ENCODE data around the gene PTPN21.
"Not testable (repeated sequence)": the region's sequence is repeated elsewhere in the genome, so short reads cannot be mapped to it uniquely, and the experiment has no call there.

PTPN21 gene

GRCh38 chr14:88551094-88551870 is 3.5 kb downstream of the PTPN21 start:
- DNase-seq: no peak

DNA sequence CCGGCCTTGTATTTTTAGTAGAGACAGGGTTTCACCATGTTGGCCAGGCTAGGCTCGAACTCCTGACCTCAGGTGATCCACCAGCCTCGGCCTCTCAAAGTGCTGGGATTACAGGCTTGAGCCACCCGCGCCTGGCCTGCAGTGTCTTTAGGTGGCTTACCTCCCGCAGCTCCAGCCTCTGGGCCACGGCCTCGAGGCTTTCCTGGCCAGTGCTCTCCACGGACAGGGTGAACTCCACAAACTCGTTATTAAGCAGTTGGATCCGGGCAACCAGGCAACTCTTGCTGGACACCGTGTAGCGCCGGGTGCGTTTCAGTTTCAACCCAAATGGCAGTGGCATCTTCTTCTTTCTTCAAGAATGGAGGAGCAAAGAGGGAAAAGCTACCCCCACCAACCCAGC is 4.7 kb downstream of the PTPN21 start:
- DNase-seq: no peak

- no peak for DNase-seq
Measured at GRCh38 chr14:88547386-88547780, 7.4 kb downstream of the PTPN21 start.

DNA sequence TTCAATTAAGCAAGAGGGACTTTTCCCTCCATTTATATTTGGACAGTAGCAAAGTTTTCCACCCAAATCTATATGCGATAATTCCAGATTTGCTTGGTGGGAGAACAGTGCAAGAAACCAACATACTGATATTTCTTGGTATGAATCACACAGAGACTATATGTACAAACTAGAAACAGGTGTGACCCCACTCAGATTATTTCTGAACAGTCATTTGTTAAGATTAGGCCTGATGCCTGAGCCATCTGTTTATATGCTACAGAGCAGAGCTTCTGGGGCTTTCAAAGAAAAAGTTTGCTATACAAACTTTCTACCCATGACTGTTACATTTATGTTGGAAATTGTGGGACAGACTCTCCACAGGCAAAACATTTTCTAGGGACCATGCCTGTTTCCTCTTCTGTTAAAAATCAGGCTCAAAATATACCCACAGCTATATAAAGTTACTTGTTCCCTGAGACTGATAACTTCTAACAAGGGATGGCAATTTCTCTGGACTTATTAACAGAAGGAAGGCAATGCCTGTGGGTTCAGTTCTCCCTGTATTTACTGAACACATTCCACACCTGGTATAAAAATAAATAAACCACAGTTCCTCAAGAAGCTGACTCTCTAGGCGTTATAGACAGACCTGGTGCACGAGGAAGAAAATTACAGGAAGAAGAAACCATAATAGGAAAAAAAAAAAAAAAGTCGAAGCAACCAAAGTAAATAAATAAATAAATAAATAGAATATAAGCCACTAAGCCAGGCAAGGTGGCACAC is 8.0 kb downstream of the PTPN21 start:
- no peak for DNase-seq

DNA sequence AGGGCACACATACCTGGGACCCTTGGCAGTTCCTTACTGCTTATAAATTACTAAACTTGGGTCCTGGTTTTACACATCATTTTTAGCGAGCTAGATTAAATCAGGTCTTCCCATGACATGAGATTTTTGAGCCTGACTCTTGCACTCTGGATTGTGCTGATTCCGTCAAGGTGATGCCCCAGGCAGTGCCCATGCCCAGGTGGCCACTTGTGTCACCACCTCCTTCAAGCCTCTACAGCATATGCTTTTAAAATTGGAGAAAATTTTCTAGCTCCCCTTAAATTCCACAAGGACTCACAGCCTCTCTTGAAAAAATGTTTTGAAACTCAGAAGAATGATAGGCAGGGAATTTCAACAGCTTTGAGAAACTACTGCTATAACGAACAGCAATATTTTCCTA is 9.6 kb downstream of the PTPN21 start:
- DNase-seq: no peak

DNA sequence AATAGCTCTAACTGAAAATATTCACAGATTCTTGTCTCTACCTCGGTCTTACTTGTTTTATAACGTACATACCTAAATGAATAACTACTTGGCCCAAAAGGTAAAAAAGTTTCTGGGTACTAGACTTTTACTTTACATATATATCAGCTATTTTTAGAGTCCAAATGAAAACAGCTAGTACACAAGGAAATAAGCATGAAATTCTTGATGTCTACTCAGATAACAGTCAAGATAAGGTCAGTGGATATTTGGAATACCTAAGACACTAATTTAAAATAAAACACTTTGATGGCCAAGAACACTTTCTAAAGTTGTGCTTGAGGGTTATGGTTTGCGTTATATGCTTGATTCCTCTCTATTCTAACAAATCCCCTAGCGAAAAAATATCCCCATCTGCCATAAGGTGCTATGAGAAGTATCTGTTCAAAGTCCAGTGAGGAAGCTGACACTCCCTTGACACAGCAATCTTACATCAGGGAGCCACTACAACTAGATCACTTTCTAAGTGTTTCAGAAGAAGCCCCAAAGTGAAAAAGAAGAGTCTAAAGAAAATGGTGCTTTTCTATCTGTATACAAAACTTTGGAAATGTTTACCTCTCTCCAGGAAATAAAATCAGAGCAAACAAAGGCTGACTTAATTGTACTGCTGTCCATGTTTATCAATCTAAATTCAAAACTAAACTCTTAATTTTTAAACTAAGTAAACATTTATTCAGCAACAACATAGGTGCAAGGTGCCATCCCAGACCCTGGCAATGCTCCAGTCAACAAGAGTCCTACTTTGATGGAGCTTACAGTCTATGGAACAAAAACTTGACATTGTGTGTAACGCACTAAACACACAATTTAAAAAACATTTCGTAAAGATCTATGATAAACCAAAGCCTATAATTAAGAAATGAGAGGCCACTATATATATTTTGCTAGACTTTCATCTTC is 11.7 kb downstream of the PTPN21 start:
- no peak for DNase-seq

GRCh38 chr14:88541324-88541723 is 13.5 kb downstream of the PTPN21 start:
- DNase-seq: no peak

- no peak for DNase-seq
Measured at GRCh38 chr14:88535813-88536212, 19.0 kb downstream of the PTPN21 start.

- DNase-seq: no peak
Measured at GRCh38 chr14:88535149-88535548, 19.7 kb downstream of the PTPN21 start.

- no peak for DNase-seq
Measured at GRCh38 chr14:88533064-88533602, 21.7 kb downstream of the PTPN21 start.

GRCh38 chr14:88529889-88530288 is 24.9 kb downstream of the PTPN21 start:
- not testable (repeated sequence) for DNase-seq

DNA sequence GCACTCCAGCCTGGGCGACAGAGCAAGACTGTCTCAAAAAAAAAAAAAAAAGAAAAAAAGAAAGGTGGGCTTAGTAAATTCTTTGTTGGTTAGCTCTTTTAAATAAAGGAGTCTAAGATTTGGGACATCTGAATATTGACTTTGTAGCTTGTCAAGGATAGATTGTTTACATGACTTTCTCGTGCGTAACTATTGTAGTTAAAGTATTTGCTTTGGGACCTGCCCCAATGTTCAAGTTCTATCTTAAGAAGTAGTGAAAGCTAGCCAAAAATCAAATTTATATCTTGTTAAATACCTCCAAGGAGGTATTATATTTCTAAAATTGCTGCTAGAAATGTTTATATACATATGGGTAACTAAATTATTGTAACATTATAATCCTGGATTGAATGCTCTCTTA is 32.4 kb downstream of the PTPN21 start:
- no peak for DNase-seq

DNA sequence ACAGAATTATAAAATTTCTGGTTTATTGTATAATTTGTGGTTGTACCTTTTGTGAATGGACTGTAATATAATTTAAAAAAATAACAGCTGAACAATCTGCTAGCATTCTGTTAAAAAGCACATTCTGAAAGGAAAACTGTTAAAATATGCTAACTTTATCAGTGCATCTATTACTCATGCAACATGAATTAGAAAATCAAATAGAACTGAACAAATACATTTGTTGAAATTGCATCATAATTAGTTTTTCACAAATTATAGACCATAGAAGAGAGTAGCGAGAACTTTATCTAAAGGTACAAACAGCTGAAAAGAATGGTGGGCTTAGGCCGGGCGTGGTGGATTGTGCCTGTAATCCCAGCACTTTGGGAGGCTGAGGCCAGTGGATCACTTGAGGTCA is 33.0 kb downstream of the PTPN21 start:
- DNase-seq: no peak

GRCh38 chr14:88519907-88520306 is 34.9 kb downstream of the PTPN21 start:
- no peak for DNase-seq

GRCh38 chr14:88518592-88519512 is 36.0 kb downstream of the PTPN21 start:
- DNase-seq: no peak

DNA sequence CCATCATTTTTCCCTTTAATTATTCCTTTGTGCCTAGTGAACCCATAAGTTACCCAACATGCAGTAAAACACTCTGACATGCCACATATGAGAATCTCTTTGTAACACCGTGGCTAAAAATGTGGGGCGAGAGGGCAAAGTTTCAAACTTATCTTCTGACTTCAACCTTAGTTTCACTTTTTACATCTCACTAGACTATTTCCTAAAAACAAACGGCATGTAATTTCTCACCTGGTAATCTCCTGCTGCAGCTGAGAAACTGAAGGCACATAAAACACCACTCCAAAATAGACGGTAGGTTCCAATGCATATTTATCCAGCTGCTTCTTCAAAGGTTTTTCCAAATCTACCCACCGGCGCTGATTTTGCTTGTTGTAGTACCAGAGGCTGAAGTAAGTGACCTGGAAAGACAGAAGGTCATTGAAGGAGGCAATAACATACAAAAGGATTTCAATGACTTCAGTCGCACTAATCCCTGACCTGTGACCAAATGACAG is 37.9 kb downstream of the PTPN21 start:
- no peak for DNase-seq

GRCh38 chr14:88515499-88516221 is 39.1 kb downstream of the PTPN21 start:
- DNase-seq: no peak

- DNase-seq: no peak
Measured at GRCh38 chr14:88507208-88507607, 47.6 kb downstream of the PTPN21 start.

DNA sequence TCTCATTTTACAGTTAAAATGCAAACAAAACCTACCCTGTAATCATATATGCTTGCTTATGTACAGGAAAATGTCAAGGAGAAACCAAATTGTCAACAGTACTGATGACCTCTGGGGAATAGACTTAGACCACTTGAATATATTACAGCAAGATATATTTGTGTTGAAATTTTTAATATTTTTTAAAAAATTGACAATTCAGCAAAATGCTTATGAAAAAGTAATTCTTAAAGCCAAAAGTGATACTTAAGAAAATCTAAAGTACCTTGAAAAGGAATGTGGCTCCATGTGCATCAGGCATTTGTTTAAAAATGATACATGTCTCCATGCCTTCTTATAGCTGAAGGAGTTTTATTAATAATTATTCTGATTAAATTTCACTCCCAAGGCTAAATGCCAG is 49.2 kb downstream of the PTPN21 start:
- DNase-seq: no peak

- no peak for DNase-seq
Measured at GRCh38 chr14:88504602-88505001, 50.2 kb downstream of the PTPN21 start.
